Peyer's patch (tissue), 4 donors: ENCODE measurements around the gene P2RY6.

ENCODE experiments used
- CTCF ChIP-seq, 6 experiments: fragments of 450-650 bp in 4 of 6; fragments of 200-600 bp in 2 of 6; sonication (generic) in 1 of 6; IDR thresholded peaks; one replicate each; pipeline ENCODE4 v1.5.1; 2017 to 2019; ENCODE audit warnings: antibody characterized with exemption in 6 of 6, mild to moderate bottlenecking in 3 of 6, moderate library complexity in 1 of 6
- POLR2A ChIP-seq, 2 donors: fragments of 450-650 bp; IDR thresholded peaks; one replicate each; pipeline ENCODE4 v1.5.1; 2017; ENCODE audit warnings: antibody characterized with exemption in 2 of 2, mild to moderate bottlenecking in 2 of 2, moderate library complexity in 2 of 2

DNA sequence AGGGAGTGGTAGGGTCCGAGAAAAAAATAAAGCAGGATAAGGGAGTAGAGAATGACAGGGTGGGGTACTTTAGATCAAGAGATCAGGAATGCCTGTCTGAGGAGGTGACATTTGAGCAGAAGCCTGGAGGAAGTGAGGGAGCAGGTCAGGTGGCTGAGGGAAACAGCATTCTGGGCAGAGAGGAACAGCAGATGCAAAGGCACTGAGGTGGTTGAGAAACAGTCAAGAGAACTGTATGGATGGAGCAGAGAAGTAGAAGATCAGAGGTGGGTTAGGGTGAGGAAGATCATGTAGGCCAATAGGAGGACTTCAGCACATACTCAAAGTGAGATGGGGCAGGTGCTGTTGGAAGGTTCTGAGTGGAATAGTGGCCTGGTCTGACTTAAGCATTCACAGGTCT is 44.3 kb downstream of the P2RY6 start:
- TF ChIP-seq CTCF (IDR thresholded peaks at IDR 0.05), result no peak
- TF ChIP-seq POLR2A (IDR thresholded peaks at IDR 0.05), result no peak
